Measurements from ENCODE around the gene KIFC3. TPM values are rescaled to one million over a fixed set of nuclear protein-coding genes. Genes with fewer than 3 reads are reported as not detected.

KIFC3 gene
- total and polyA plus RNA-seq, 8 donors: 41.4 to 96.8 (median 60.0) TPM

GRCh38 chr16:57752581-57753447, 49.5 kb downstream of the KIFC3 start:
- no peaks in the 10 kb centered on the region for H3K27me3 ChIP-seq
- peaks cover 0 to 75% of the 10 kb centered on the region in 2 donors for H3K36me3 ChIP-seq
- no peak overlapping the region for H3K27ac ChIP-seq
- H3K9me3 ChIP-seq: no peaks in the 10 kb centered on the region
- no peak overlapping the region for H3K4me3 ChIP-seq
- TF ChIP-seq CTCF (IDR thresholded peaks at IDR 0.05): no peak
- intact Hi-C loops (cut with DNase I): no loop called here
- H3K4me1 ChIP-seq: peaks cover 0 to 10% of the 10 kb centered on the region in 2 donors
- DNase-seq: peak in 1 of 4 donors; percentile 67
- ATAC-seq: no peak

GRCh38 chr16:57752203-57752580, 50.1 kb downstream of the KIFC3 start:
- H3K4me3 ChIP-seq: no peak overlapping the region
- H3K4me1 ChIP-seq: peaks cover 0 to 4% of the 10 kb centered on the region in 2 donors
- ATAC-seq (no peak), DNase-seq (peak in 1 of 4 donors; percentile 54)
- no peak for TF ChIP-seq CTCF (IDR thresholded peaks at IDR 0.05)
- H3K27ac ChIP-seq: no peak overlapping the region
- H3K27me3 ChIP-seq: no peaks in the 10 kb centered on the region
- H3K36me3 ChIP-seq: peaks cover 0 to 77% of the 10 kb centered on the region in 2 donors
- H3K9me3 ChIP-seq: no peaks in the 10 kb centered on the region
- intact Hi-C loops (cut with DNase I): no loop called here

GRCh38 chr16:57751539-57752202, 50.6 kb downstream of the KIFC3 start:
- peak in 1 of 4 donors; percentile 76 for DNase-seq
- Histone ChIP-seq H3K4me1 (no peaks in the 10 kb centered on the region), H3K27ac (no peak overlapping the region), H3K4me3 (no peak overlapping the region), H3K9me3 (no peaks in the 10 kb centered on the region), H3K36me3 (peaks cover 0 to 76% of the 10 kb centered on the region in 2 donors), H3K27me3 (no peaks in the 10 kb centered on the region)
- no peak for TF ChIP-seq CTCF (IDR thresholded peaks at IDR 0.05)
- no peak for ATAC-seq
- intact Hi-C loops (cut with DNase I): no loop called here

- Histone ChIP-seq H3K27ac (no peak overlapping the region), H3K36me3 (peaks cover 0 to 70% of the 10 kb centered on the region in 2 donors), H3K9me3 (no peaks in the 10 kb centered on the region), H3K27me3 (no peaks in the 10 kb centered on the region), H3K4me3 (no peak overlapping the region), H3K4me1 (no peaks in the 10 kb centered on the region)
- no peak for TF ChIP-seq CTCF (IDR thresholded peaks at IDR 0.05)
- intact Hi-C loops (cut with DNase I): no loop called here
- ATAC-seq (no peak), DNase-seq (peak in 1 of 4 donors; percentile 65)
Measured at GRCh38 chr16:57750796-57751538, 51.3 kb downstream of the KIFC3 start.

Measured in left lung (tissue), 10 donors.